AG09309 (cell line): ENCODE data around the gene PLA2G4A.
"Not testable (repeated sequence)": the region's sequence is repeated elsewhere in the genome, so short reads cannot be mapped to it uniquely, and the experiment has no call there.

Experiments
- DNase-seq: peaks from one replicate; pipeline ENCODE4 v3.0.0-alpha.2; 2010; ENCODE audit warnings: low read depth
- H3K4me3 ChIP-seq: 2 replicates; pipeline ENCODE4 v1.5.1; 2011; ENCODE audit warnings: mild to moderate bottlenecking, low read depth, low read length, moderate library complexity; ENCODE audit not compliant: control insufficient read depth
- TF ChIP-seq, protein P1 (sequence below): IDR thresholded peaks from 2 replicates; pipeline ENCODE4 v1.5.1; 2011; ENCODE audit warnings: mild to moderate bottlenecking, low read depth, low read length, inconsistent platforms; ENCODE audit not compliant: insufficient read depth, control insufficient read depth; ENCODE audit errors: missing control alignments

PLA2G4A gene

DNA sequence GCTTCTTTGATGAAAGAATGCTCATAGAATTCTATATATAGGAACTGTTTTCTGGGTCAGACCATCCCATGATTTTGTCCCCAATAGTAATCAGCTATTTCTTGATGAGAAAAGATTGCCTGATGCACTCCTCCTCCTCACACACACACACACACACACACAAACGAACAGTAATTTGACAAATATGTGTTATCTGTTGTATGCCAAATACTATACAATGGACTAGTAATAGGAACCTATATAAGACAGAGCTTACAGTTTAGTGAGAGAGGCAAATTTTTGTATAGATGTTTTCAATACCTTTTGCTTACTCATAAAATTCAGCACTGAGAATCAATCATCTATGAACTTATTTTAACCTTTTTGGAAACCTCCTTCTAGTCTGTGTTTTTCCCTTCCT, 76.8 kb downstream of the PLA2G4A start:
- TF ChIP-seq, protein P1, sequence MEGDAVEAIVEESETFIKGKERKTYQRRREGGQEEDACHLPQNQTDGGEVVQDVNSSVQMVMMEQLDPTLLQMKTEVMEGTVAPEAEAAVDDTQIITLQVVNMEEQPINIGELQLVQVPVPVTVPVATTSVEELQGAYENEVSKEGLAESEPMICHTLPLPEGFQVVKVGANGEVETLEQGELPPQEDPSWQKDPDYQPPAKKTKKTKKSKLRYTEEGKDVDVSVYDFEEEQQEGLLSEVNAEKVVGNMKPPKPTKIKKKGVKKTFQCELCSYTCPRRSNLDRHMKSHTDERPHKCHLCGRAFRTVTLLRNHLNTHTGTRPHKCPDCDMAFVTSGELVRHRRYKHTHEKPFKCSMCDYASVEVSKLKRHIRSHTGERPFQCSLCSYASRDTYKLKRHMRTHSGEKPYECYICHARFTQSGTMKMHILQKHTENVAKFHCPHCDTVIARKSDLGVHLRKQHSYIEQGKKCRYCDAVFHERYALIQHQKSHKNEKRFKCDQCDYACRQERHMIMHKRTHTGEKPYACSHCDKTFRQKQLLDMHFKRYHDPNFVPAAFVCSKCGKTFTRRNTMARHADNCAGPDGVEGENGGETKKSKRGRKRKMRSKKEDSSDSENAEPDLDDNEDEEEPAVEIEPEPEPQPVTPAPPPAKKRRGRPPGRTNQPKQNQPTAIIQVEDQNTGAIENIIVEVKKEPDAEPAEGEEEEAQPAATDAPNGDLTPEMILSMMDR: no peak
- no peak overlapping the region for H3K4me3 ChIP-seq
- DNase-seq: no peak

DNA sequence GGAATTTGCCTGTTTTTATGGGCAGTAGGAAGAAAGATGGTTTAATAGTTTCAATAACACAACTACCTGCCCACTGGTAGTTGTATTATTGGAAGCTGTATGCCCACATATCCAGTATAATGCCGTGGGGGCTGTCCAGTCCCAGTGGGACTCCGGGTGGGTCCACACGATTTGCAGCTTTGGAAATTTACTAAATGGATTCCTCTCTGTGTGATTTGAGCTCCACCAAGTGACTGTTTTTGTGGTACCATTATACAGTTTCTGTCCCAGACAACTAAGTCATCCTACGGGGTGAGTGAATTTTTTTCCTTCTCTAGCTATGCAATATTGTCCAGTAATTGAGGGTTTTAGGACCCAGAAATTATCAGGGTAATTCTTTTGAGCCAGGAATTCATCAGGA, 86.8 kb downstream of the PLA2G4A start:
- DNase-seq: no peak
- TF ChIP-seq, protein P1: peak; percentile 13

DNA sequence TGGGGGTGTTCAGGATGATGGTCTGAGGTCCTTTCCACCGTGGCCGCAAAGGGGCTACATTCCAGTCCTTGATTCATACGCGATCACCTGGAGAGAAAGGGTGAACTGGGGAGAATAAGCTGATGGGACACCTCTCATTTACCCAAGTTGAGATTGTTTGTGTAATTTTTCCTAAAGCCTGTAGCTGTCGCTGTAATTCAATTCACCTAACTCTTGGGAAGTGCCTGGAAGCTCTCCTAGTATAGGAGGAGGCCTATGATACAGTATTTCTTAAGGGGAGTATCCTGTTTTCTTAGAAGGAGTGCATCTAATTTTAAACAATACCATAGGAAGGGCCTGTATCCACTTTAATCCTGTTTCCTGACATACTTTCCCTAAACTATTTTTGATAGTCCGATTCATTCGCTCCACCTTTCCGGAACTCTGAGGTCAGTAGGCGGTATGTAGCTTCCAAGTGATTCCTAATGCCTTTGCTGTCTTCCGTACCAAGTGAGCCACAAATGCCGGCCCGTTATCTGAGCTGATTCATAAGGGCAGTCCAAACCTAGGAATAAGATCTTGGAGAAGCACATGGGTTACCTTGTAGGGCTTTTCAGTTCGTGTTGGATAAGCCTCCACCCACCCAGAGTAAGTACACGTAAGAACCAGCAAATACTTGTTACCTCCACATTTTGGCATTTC, 88.5 kb downstream of the PLA2G4A start:
- TF ChIP-seq, protein P1: peak; percentile 53
- DNase-seq, H3K4me3 ChIP-seq: not testable (repeated sequence)

More for the DNA sequence above, 86.8 kb downstream of the PLA2G4A start:
- no peak overlapping the region for H3K4me3 ChIP-seq

- not testable (repeated sequence) for H3K4me3 ChIP-seq, DNase-seq
Measured at GRCh38 chr1:186921386-186921785, 92.6 kb downstream of the PLA2G4A start.

- not testable (repeated sequence) for H3K4me3 ChIP-seq, DNase-seq
Measured at GRCh38 chr1:186922814-186923213, 94.1 kb downstream of the PLA2G4A start.

DNA sequence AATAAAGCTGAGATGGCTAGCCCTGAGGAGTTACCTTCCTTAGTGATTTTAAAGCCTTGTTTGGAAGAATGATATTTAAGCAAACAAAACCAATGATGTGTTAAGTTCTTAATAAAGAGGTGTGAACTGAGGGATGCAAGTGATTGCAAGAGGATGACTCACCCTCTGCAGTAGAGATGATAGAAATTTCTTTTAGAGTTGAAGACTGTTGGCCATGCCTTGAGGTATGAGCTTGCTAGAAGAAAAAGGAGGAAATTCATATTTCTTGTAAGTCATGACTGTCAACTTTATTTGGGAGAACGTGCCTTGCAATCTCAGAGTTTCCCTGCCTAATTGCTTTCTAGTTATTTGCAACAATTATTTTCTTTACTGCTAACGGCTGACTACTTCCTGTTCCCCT, 94.7 kb downstream of the PLA2G4A start:
- TF ChIP-seq, protein P1: no peak
- no peak for DNase-seq
- no peak overlapping the region for H3K4me3 ChIP-seq

- H3K4me3 ChIP-seq: no peak overlapping the region
- DNase-seq: peak; percentile 66
- TF ChIP-seq, protein P1: no peak
Measured at GRCh38 chr1:186925881-186926669, 97.3 kb downstream of the PLA2G4A start.
